Ovary (tissue), 9 donors: ENCODE data around the gene NUDT4. TPM values are rescaled to one million over a fixed set of nuclear protein-coding genes. Genes with fewer than 3 reads are reported as not detected.

Source experiments
- DNase-seq, 5 donors: peaks; one replicate each; pipeline ENCODE4 v3.0.0-alpha.2; 2019 to 2020
- H3K27ac ChIP-seq, 2 donors: fragments of 200-600 bp; one replicate each; pipeline versions ENCODE4 v1.5.1 to v1.8.0; 2019 to 2022
- H3K27me3 ChIP-seq: fragments of 200-600 bp; one replicate; pipeline ENCODE4 v1.8.0; 2022
- H3K36me3 ChIP-seq: fragments of 200-600 bp; sonication (generic); one replicate; pipeline ENCODE4 v1.5.1; 2019
- H3K4me1 ChIP-seq: one replicate; pipeline ENCODE4 v1.8.1; 2013; ENCODE audit warnings: mild to moderate bottlenecking, moderate library complexity; ENCODE audit not compliant: insufficient read depth
- H3K4me3 ChIP-seq: fragments of 200-600 bp; sonication (generic); one replicate; pipeline ENCODE4 v1.5.1; 2017
- H3K9me3 ChIP-seq, 2 donors: fragments of 200-600 bp in 1 of 2; sonication (generic) in 1 of 2; one replicate each; pipeline versions ENCODE4 v1.5.1 to v1.8.1; 2013 to 2019; ENCODE audit warnings: mild to moderate bottlenecking in 1 of 2, moderate library complexity in 1 of 2
- EP300 ChIP-seq: sonication (generic); formaldehyde crosslinking; IDR thresholded peaks from one replicate; pipeline ENCODE4 v1.6.1; 2017; ENCODE audit warnings: antibody characterized with exemption
- POLR2A ChIP-seq: fragments of 450-650 bp; IDR thresholded peaks from one replicate; pipeline ENCODE4 v1.6.1; 2017; ENCODE audit warnings: antibody characterized with exemption, mild to moderate bottlenecking, moderate library complexity
- WGBS, 3 donors: extraction: QIAGEN DNeasy Blood & Tissue Kit in 1 of 3; methylation state at CpG; one replicate each; pipeline versions ENCODE4 v1.1.5 to v1.1.7; 2013 to 2017; 5-methylcytosine and 5-hydroxymethylcytosine counted together
- intact Hi-C, 4 donors: fragments of 100-400 bp; cut with DNase I; formaldehyde crosslinking; loops; one replicate each; pipeline versions ENCODE4 v1.11.0 to v1.15.1; 2022 to 2023
- polyA plus RNA-seq, 2 donors: library from polyadenylated mRNA; stranded (reverse); fragments of 200-250 nt in 1 of 2; fragments of 350-450 nt in 1 of 2; fragmentation: Illumina TruSeq in 1 of 2; extraction: RNeasy Lipid Tissue Mini Kit (QIAGEN cat#74804) in 1 of 2; gene quantifications; one replicate each; pipeline ENCODE4 v1.2.3, GENCODE V29; 2013 to 2014
- total RNA-seq, 7 donors: library from RNA; depleted of rRNA in 2 of 7; stranded (reverse); fragments of >200 nt in 2 of 7; fragmentation: NEBNext Ultra II Directional in 3 of 7; extraction: Animal tissue kit (Norgen Biotek cat#: 25700) in 3 of 7; gene quantifications; one replicate each; pipeline versions ENCODE4 v1.1.0 to v1.2.4, GENCODE V29; 2016 to 2023
- TF ChIP-seq, protein P1 (sequence below), 3 donors: fragments of 450-650 bp in 2 of 3; fragments of 200-600 bp in 1 of 3; IDR thresholded peaks; one replicate each; pipeline versions ENCODE4 v1.5.1 to v1.8.0; 2016 to 2022; ENCODE audit warnings: antibody characterized with exemption in 3 of 3, mild to moderate bottlenecking in 1 of 3
- donor health status: DM: no; HTN: no; CAD: no; lungs with moderate emphysema.
- donor health status: DM: no; HTN: no; CAD: no.
- donor health status: Bipolar disorder and iron deficiency.
- donor health status: DM: yes; HTN: yes; CAD: no.
- donor health status: DM: no; HTN: no; CAD: no.
- donor health status: DM: yes; HTN: yes; CAD: no.

The NUDT4 gene
- total and polyA plus RNA-seq, 9 donors, result 102 to 185 (median 141) TPM

GRCh38 chr12:93348575-93349435 lies 28.9 kb upstream of the NUDT4 start:
- Histone ChIP-seq H3K9me3 (no peaks in the 10 kb centered on the region), H3K4me1 (no peaks in the 10 kb centered on the region), H3K36me3 (no peaks in the 10 kb centered on the region), H3K27me3 (no peaks in the 10 kb centered on the region), H3K4me3 (no peak overlapping the region), H3K27ac (no peak overlapping the region)
- TF ChIP-seq POLR2A (no peak), EP300 (no peak)
- TF ChIP-seq, protein P1, sequence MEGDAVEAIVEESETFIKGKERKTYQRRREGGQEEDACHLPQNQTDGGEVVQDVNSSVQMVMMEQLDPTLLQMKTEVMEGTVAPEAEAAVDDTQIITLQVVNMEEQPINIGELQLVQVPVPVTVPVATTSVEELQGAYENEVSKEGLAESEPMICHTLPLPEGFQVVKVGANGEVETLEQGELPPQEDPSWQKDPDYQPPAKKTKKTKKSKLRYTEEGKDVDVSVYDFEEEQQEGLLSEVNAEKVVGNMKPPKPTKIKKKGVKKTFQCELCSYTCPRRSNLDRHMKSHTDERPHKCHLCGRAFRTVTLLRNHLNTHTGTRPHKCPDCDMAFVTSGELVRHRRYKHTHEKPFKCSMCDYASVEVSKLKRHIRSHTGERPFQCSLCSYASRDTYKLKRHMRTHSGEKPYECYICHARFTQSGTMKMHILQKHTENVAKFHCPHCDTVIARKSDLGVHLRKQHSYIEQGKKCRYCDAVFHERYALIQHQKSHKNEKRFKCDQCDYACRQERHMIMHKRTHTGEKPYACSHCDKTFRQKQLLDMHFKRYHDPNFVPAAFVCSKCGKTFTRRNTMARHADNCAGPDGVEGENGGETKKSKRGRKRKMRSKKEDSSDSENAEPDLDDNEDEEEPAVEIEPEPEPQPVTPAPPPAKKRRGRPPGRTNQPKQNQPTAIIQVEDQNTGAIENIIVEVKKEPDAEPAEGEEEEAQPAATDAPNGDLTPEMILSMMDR (IDR thresholded peaks at IDR 0.05), result no peak
- 85 to 91% (median 88%) methylated on average over 10 of the region's 10 CpGs for WGBS, 3 donors
- no peak for DNase-seq
- intact Hi-C loops, result no loop called here

GRCh38 chr12:93351726-93352125 lies 26.0 kb upstream of the NUDT4 start:
- no peaks in the 10 kb centered on the region for H3K4me1 ChIP-seq
- no peak for DNase-seq
- WGBS, 3 donors, result 92 to 100% (median 100%) methylated on average over 1 of the region's 1 CpG
- no peaks in the 10 kb centered on the region for H3K27me3 ChIP-seq
- no peaks in the 10 kb centered on the region for H3K36me3 ChIP-seq
- TF ChIP-seq EP300, result no peak
- TF ChIP-seq, protein P1 (IDR thresholded peaks at IDR 0.05), result no peak
- TF ChIP-seq POLR2A, result no peak
- intact Hi-C loops, result no loop called here
- no peaks in the 10 kb centered on the region for H3K9me3 ChIP-seq
- no peak overlapping the region for H3K4me3 ChIP-seq
- H3K27ac ChIP-seq, result no peak overlapping the region

GRCh38 chr12:93352321-93352720 lies 25.4 kb upstream of the NUDT4 start:
- Histone ChIP-seq H3K36me3 (no peaks in the 10 kb centered on the region), H3K9me3 (no peaks in the 10 kb centered on the region), H3K27ac (no peak overlapping the region), H3K27me3 (no peaks in the 10 kb centered on the region), H3K4me3 (no peak overlapping the region), H3K4me1 (no peaks in the 10 kb centered on the region)
- no peak for DNase-seq
- intact Hi-C loops, result no loop called here
- 75 to 80% (median 79%) methylated on average over 8 of the region's 8 CpGs for WGBS, 3 donors
- TF ChIP-seq POLR2A, result no peak
- TF ChIP-seq, protein P1 (IDR thresholded peaks at IDR 0.05), result no peak

DNA sequence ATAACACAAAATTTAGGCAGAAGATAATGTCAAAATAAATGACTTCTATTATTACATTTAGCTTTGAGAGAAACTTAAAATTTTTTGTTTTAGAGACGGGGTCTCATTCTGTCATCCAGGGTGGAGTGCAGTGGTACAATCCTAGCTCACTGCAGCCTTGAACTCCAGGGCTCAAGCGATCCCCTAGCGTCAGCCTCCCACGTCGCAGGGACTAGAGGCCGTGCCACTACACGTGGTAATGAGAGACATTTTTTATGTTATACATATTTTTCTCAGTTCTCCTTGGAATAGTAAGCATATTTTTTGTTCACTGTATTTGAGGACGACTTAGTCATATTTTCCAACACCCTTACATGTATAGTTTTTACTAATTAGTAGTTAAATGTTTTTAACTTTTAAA lies 21.5 kb upstream of the NUDT4 start:
- Histone ChIP-seq H3K4me1 (no peaks in the 10 kb centered on the region), H3K36me3 (no peaks in the 10 kb centered on the region), H3K27ac (no peak overlapping the region), H3K4me3 (no peak overlapping the region), H3K27me3 (no peaks in the 10 kb centered on the region), H3K9me3 (no peaks in the 10 kb centered on the region)
- TF ChIP-seq, protein P1 (IDR thresholded peaks at IDR 0.05), result no peak
- TF ChIP-seq EP300 (no peak), POLR2A (no peak)
- WGBS, 3 donors, result 56 to 72% (median 71%) methylated on average over 8 of the region's 8 CpGs
- no peak for DNase-seq
- intact Hi-C loops, result no loop called here
